ENCODE results near the gene LIN37. TPM values are rescaled to one million over a fixed set of nuclear protein-coding genes. Genes with fewer than 3 reads are reported as not detected.
A peak's percentile ranks its signal among the peaks of the same experiment; 100 is the strongest.

LIN37 gene
- total and polyA plus RNA-seq, 9 of the 15 experiments (the other 6 are each of a cell fraction or from before 2014, with no cell fraction given), result 1.2 to 12.5 (median 8.6) TPM

DNA sequence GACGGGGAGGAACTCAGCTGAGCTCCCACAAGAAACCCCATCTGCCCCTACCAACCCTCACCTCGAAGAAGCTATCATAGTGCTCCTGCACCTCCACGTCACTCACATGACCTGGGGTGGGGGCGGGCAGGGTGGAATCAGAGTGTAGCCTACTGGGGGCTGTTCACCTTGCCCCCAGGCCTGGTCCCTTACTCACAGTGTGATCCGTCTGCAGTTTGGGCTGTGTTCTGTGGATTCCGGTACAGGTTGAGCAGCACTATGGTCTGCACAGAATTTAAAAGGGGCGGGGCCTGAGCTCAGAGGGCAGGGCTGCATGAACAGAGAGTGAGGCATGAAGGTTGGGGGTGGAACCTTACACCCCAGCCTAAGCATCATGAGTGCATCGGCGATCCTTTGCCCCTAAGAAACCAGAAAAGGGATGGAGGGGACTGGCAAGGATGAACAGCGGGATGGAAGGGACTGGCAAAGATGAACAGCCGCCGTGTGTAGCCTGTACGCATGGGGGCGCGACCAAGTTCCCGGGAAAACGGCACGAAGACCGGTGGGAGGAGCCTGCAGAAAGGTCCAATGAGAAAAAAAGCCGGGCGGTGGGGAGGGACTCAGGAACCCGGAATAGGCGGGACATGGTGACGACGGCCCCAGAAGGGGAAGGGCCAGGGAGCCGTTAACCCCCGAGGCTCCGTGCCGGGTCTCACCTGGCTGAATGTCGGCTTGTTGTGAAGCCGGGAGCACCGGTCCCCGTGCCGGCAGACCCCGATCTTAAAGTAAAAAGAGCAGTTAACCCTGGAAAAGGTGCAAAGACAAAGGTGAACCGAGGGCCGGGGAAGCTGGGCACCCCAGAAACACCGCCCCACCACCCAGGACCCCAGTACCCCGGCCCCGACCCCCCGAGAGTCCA lies 3.7 kb upstream of the LIN37 start (continued):
- TF ChIP-seq, protein P1, sequence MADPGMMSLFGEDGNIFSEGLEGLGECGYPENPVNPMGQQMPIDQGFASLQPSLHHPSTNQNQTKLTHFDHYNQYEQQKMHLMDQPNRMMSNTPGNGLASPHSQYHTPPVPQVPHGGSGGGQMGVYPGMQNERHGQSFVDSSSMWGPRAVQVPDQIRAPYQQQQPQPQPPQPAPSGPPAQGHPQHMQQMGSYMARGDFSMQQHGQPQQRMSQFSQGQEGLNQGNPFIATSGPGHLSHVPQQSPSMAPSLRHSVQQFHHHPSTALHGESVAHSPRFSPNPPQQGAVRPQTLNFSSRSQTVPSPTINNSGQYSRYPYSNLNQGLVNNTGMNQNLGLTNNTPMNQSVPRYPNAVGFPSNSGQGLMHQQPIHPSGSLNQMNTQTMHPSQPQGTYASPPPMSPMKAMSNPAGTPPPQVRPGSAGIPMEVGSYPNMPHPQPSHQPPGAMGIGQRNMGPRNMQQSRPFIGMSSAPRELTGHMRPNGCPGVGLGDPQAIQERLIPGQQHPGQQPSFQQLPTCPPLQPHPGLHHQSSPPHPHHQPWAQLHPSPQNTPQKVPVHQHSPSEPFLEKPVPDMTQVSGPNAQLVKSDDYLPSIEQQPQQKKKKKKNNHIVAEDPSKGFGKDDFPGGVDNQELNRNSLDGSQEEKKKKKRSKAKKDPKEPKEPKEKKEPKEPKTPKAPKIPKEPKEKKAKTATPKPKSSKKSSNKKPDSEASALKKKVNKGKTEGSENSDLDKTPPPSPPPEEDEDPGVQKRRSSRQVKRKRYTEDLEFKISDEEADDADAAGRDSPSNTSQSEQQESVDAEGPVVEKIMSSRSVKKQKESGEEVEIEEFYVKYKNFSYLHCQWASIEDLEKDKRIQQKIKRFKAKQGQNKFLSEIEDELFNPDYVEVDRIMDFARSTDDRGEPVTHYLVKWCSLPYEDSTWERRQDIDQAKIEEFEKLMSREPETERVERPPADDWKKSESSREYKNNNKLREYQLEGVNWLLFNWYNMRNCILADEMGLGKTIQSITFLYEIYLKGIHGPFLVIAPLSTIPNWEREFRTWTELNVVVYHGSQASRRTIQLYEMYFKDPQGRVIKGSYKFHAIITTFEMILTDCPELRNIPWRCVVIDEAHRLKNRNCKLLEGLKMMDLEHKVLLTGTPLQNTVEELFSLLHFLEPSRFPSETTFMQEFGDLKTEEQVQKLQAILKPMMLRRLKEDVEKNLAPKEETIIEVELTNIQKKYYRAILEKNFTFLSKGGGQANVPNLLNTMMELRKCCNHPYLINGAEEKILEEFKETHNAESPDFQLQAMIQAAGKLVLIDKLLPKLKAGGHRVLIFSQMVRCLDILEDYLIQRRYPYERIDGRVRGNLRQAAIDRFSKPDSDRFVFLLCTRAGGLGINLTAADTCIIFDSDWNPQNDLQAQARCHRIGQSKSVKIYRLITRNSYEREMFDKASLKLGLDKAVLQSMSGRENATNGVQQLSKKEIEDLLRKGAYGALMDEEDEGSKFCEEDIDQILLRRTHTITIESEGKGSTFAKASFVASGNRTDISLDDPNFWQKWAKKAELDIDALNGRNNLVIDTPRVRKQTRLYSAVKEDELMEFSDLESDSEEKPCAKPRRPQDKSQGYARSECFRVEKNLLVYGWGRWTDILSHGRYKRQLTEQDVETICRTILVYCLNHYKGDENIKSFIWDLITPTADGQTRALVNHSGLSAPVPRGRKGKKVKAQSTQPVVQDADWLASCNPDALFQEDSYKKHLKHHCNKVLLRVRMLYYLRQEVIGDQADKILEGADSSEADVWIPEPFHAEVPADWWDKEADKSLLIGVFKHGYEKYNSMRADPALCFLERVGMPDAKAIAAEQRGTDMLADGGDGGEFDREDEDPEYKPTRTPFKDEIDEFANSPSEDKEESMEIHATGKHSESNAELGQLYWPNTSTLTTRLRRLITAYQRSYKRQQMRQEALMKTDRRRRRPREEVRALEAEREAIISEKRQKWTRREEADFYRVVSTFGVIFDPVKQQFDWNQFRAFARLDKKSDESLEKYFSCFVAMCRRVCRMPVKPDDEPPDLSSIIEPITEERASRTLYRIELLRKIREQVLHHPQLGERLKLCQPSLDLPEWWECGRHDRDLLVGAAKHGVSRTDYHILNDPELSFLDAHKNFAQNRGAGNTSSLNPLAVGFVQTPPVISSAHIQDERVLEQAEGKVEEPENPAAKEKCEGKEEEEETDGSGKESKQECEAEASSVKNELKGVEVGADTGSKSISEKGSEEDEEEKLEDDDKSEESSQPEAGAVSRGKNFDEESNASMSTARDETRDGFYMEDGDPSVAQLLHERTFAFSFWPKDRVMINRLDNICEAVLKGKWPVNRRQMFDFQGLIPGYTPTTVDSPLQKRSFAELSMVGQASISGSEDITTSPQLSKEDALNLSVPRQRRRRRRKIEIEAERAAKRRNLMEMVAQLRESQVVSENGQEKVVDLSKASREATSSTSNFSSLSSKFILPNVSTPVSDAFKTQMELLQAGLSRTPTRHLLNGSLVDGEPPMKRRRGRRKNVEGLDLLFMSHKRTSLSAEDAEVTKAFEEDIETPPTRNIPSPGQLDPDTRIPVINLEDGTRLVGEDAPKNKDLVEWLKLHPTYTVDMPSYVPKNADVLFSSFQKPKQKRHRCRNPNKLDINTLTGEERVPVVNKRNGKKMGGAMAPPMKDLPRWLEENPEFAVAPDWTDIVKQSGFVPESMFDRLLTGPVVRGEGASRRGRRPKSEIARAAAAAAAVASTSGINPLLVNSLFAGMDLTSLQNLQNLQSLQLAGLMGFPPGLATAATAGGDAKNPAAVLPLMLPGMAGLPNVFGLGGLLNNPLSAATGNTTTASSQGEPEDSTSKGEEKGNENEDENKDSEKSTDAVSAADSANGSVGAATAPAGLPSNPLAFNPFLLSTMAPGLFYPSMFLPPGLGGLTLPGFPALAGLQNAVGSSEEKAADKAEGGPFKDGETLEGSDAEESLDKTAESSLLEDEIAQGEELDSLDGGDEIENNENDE (IDR thresholded peaks at IDR 0.05; ENCODE audit: low read depth, low read length), result no peak
- TF ChIP-seq ARNT (IDR thresholded peaks at IDR 0.05), result no peak
- TF ChIP-seq, protein P2, sequence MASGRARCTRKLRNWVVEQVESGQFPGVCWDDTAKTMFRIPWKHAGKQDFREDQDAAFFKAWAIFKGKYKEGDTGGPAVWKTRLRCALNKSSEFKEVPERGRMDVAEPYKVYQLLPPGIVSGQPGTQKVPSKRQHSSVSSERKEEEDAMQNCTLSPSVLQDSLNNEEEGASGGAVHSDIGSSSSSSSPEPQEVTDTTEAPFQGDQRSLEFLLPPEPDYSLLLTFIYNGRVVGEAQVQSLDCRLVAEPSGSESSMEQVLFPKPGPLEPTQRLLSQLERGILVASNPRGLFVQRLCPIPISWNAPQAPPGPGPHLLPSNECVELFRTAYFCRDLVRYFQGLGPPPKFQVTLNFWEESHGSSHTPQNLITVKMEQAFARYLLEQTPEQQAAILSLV (tag; IDR thresholded peaks at IDR 0.05), result no peak
- no peak for TF ChIP-seq RBM15 (IDR thresholded peaks at IDR 0.05; ENCODE audit: insufficient read depth, low read length)
- TF ChIP-seq FOXA3 (CRISPR knock-in tag; conservative IDR thresholded peaks at IDR 0.05 in 1 of 2, IDR thresholded peaks at IDR 0.05 in 1 of 2), result 0 out of 4 replicates have a peak, but pooled peaks of 1 of the 2 experiments have one; percentile 50
- no peak for TF ChIP-seq ZNF184 (CRISPR knock-in tag; IDR thresholded peaks at IDR 0.05)
- TF ChIP-seq, protein P3, sequence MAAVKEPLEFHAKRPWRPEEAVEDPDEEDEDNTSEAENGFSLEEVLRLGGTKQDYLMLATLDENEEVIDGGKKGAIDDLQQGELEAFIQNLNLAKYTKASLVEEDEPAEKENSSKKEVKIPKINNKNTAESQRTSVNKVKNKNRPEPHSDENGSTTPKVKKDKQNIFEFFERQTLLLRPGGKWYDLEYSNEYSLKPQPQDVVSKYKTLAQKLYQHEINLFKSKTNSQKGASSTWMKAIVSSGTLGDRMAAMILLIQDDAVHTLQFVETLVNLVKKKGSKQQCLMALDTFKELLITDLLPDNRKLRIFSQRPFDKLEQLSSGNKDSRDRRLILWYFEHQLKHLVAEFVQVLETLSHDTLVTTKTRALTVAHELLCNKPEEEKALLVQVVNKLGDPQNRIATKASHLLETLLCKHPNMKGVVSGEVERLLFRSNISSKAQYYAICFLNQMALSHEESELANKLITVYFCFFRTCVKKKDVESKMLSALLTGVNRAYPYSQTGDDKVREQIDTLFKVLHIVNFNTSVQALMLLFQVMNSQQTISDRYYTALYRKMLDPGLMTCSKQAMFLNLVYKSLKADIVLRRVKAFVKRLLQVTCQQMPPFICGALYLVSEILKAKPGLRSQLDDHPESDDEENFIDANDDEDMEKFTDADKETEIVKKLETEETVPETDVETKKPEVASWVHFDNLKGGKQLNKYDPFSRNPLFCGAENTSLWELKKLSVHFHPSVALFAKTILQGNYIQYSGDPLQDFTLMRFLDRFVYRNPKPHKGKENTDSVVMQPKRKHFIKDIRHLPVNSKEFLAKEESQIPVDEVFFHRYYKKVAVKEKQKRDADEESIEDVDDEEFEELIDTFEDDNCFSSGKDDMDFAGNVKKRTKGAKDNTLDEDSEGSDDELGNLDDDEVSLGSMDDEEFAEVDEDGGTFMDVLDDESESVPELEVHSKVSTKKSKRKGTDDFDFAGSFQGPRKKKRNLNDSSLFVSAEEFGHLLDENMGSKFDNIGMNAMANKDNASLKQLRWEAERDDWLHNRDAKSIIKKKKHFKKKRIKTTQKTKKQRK (IDR thresholded peaks at IDR 0.05; ENCODE audit: borderline replicate concordance, low read depth, low read length), result no peak
- no peak for TF ChIP-seq SIX5 (IDR thresholded peaks at IDR 0.05; ENCODE audit: borderline replicate concordance in 1 of 2, insufficient read depth in 1 of 2, low read depth in 1 of 2, low read length in 2 of 2)
- TF ChIP-seq, protein P4, sequence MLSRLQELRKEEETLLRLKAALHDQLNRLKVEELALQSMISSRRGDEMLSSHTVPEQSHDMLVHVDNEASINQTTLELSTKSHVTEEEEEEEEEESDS (CRISPR knock-in tag; IDR thresholded peaks at IDR 0.05), result no peak

All from K562 (cell line).